HG02571 (cell line): ENCODE data around the gene MRAP2.
"Not testable (repeated sequence)": the region's sequence is repeated elsewhere in the genome, so short reads cannot be mapped to it uniquely, and the experiment has no call there.

Experiments
- ATAC-seq: cut with Tn5 transposase; IDR thresholded peaks from one replicate; pipeline ENCODE4 v1.9.1; 2021; ENCODE audit warnings: mild to moderate bottlenecking, moderate library complexity; ENCODE audit not compliant: unreplicated experiment

MRAP2 gene

DNA sequence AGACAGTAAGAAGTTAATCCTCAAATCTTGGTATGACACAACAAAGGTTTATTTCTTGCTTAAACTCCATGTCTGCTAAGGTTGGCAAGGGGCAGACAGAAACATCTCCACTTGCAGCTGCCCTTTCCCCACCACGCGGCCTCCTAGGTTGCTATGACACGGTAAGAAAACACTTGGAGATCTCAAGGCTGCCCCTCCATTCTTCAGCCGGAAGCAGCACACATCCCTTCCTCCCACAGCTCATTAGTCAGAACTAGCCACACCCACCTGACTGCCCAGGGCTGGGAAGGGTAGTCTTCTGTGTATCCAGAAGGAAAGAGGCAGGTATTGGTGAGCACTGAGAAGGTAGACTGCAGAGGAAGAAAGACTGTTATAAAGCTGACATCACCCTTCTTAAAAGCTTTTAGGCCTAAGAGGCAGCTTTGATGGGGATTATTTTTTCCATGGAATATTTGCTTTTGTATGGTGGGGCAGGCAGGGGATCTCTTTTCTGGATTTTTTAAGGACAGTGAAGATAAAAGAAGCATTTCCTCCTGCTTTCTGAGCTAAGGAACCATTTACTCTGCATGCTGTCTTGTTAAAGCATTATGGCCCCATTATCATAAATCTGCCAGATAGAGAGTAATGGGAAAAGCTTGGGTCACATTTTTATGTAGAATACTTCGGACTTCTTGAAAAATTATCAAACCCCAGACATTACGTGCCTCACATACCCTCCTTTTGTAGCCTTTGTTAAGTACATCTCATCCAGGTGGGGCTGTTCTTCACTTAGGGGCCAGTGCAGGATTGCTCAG is 41.6 kb downstream of the MRAP2 start:
- ATAC-seq, result no peak

DNA sequence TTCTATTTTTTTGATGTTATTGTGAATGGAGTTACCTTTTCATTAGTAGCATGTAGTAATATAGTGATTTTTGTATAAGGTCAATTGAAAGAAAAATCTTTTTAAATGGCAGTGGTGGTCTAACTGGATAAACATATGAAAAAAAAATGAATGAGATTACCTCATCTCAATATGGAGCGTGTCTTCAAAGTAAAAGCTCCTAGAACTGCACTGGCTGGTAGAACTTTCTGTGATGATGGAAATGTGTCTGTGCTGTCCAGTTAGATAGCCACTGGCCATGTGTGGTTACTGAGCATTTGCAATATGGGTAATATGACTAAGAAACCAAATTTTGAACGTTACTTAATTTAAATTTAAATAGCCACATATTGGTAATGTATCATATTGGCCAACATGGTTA is 44.1 kb downstream of the MRAP2 start:
- ATAC-seq, result no peak

DNA sequence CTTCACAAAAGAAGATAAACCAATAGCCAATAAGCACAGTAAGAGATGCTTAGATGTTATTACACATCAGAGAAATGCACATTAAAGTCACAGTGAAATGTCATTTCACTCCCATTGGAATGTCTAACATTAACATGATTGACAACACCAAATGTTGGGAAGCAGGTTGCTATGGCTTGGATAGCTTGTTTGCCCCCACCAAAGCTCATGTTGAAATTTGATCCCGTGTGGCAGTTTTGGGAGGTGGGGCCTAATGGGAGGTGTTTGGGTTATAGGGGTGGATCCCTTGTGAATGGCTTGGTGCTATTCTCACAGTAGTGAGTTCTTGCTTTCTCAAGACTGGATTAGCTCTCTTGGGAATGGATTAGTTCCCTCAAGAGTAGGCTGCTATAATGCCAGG is 44.8 kb downstream of the MRAP2 start:
- no peak for ATAC-seq

DNA sequence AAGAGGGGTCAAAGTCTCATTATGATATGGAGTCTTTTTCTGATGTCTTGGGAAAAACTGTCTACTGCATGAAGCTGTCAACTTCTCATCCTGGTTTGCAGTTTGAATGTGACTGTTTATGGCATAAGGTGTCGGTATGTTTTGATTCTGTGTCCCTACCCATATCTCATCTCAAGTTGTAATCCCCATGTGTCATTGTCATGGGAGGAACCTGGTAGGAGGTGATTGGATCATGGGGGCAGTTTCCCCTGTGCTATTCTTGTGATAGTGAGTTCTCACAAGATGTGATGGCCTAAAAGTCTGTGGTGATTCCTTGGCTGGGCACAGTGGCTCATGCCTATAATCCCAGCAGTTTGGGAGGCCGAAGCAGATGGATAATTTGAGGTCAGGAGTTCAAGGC is 47.6 kb downstream of the MRAP2 start:
- no peak for ATAC-seq

- no peak for ATAC-seq
These were observed 49.2 kb downstream of the MRAP2 start for GRCh38 chr6:84082689-84083265.

- not testable (repeated sequence) for ATAC-seq
These were observed 51.1 kb downstream of the MRAP2 start for GRCh38 chr6:84084705-84085104.

DNA sequence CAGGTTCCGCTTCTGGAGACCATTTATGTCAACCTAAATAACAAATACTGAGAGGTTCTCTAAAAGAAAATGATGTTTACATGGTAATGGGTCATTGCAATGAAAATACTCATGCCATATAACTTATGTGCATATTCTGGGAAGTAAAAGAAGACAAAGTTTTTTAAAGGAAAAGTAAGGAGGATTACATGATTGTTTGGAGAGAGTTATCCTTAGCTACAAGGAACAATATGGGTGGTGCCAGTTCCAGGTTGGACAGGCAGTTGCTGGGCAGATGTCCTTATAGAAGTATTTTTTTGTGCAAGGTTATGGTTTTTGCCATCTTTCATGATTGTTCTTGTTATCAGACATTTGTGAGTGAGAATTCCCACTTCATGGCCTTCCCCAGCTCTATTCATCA is 52.5 kb downstream of the MRAP2 start:
- ATAC-seq, result no peak

- ATAC-seq, result no peak
These were observed 53.2 kb downstream of the MRAP2 start for GRCh38 chr6:84086545-84087429.

DNA sequence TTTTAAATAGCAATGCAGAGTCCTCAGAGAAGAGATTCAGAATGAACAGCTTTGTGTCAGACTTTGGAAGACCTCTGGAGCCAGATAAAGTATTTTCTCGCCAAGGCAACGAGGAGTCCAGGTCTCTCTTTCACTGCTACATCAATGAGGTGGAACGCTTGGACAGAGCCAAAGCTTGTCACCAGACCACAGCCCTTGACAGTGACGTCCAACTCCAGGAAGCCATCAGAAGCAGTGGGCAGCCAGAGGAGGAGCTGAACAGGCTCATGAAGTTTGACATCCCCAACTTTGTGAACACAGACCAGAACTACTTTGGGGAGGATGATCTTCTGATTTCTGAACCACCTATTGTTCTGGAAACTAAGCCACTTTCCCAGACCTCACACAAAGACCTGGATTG is 55.5 kb downstream of the MRAP2 start:
- ATAC-seq, result no peak

DNA sequence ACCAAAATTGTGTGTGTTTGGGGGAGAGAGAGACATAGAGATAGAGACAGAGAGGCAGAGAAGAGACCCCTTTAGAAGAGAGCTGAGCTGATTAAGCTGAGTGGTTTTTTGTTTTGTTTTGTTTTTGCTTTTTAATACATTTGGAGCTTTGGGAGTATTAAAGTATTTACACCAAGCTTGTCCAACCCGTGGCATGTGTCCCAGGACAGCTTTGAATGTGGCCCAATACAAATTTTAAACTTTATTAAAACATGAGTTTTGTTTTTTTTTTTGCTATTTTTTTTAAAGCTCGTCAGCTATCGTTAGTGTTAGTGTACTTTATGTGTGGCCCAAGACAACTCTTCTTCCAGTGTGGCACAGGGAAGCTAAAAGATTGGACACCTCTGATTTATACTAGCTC is 56.0 kb downstream of the MRAP2 start:
- ATAC-seq, result no peak

- peak; percentile 44 for ATAC-seq
These were observed 60.2 kb downstream of the MRAP2 start for GRCh38 chr6:84093441-84094435.

DNA sequence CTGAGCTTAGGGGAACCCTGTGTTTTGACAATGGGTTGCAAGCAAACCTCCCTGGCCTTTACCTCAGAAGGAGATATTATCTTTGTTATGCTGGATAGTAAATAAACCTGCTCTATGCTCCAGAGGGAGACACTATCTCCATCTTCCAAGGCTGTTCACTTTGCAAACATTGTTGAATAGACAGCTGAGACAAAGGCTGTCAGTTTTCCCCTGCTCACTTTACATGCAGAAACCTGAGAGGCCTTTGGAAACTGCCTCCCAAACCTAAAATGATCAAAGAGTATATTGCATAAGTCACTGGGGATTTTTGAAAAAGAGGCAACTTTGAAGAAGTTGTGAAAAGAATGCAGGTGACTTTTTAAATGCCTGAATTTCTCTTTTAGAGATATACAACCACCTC is 61.6 kb downstream of the MRAP2 start:
- no peak for ATAC-seq

GRCh38 chr6:84103029-84103428 is 69.5 kb downstream of the MRAP2 start:
- no peak for ATAC-seq

GRCh38 chr6:84105215-84105924 is 71.8 kb downstream of the MRAP2 start:
- not testable (repeated sequence) for ATAC-seq

DNA sequence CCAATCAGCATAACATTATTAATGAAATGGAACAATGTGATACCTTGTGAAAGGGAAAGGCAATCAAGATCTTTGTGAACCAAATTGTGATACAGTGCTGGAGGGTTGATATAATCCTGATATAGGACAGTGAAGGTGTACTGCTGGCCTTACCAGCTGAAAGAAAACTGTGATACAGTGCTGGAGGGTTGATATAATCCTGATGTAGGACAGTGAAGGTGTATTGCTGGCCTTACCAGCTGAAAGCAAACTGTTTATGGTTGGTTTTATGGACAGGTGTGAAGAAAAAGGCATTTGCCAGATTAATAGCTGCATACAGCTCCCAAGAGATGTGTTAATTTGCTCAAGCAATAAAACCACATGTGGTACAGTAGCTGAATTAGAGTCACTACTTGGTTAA is 73.9 kb downstream of the MRAP2 start:
- ATAC-seq, result no peak

- not testable (repeated sequence) for ATAC-seq
These were observed 77.8 kb downstream of the MRAP2 start for GRCh38 chr6:84111351-84111750.

DNA sequence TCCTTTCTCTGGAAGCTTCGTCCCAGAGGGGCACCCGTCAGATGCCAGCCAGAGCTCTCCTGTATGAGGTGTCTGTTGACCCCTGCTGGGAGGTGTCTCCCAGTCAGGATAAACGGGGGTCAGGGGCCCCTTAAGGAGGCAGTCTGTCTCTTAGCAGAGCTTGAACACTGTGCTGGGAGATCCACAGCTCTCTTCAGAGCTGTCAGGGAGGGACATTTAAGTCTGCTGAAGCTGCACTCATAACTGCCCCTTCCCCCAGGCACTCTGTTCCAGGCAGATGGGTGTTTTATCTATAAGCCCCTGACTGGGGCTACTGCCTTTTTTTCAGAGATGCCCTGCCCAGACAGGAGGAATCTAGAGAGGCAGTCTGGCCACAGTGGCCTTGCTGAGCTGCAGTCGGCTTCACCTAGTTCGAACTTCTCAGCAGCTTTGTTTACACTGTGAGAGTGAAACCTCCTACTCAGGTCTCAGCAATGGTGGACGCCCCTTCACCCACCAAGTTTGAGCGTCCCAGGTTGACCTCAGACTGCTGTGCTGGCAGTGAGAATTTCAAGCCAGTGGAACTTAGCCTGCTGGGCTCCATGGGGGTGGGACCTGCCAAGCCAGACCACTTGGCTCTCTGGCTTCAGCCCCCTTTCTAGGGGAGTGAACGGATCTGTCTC is 81.5 kb downstream of the MRAP2 start:
- not testable (repeated sequence) for ATAC-seq

GRCh38 chr6:84118191-84118590 is 84.6 kb downstream of the MRAP2 start:
- no peak for ATAC-seq

DNA sequence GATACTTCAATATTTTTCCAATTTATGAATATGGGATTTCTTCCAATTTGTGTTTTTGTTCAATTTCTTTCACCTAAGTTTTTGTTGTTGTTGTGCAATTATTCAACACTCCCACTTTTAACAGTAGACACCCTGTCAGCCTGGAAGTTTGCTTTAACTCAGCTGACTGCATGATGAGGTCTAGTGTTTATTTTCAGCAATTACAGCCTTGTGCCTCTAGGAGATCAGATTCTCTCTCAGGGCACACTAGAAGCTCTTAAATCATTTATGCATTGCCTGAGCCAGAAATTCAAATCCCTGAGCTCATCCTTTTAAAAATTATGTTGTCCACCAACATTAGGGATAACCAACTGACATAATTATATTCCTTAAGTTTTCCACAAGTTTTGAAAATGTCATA is 85.7 kb downstream of the MRAP2 start:
- ATAC-seq, result no peak
